H1 (cell line): ENCODE data around the gene NEDD4L. TPM values are rescaled to one million over a fixed set of nuclear protein-coding genes. Genes with fewer than 3 reads are reported as not detected.
A peak's percentile ranks its signal among the peaks of the same experiment; 100 is the strongest.

ENCODE experiments used
- CTCF ChIA-PET: fragments of 300-600 bp; sonication (Branson Sonifier 250); formaldehyde crosslinking; loops from one replicate; lab custom pipeline; 2021; ENCODE audit not compliant: partially characterized antibody; lab: Charles Lee
- POLR2A ChIA-PET: fragments of 300-600 bp; sonication (Branson Sonifier 250); formaldehyde crosslinking; loops from one replicate; lab custom pipeline; 2021; ENCODE audit warnings: inconsistent platforms; ENCODE audit not compliant: partially characterized antibody; lab: Charles Lee
- DNase-seq, 2 experiments: peaks; one replicate each; pipeline versions ENCODE4 v3.0.0 to v3.0.0-alpha.2; 2010 to 2022; ENCODE audit warnings: low spot score in 2 of 2, low read depth in 1 of 2, mixed read lengths in 1 of 2
- FAIRE-seq: peaks from 2 replicates; lab custom pipeline; 2011; peaks lifted over from hg19 to GRCh38; lab: Jason Lieb, UNC
- H2AFZ ChIP-seq: 2 replicates; pipeline ENCODE4 v1.8.1; 2012; ENCODE audit warnings: low read length, inconsistent platforms
- H2AK5ac ChIP-seq: 2 replicates; pipeline ENCODE4 v1.6.1; 2013; ENCODE audit warnings: low read depth, low read length
- H2BK120ac ChIP-seq: replicated peaks from 2 replicates; pipeline ENCODE3; 2013; ENCODE audit warnings: low read depth, low read length, inconsistent platforms
- H2BK12ac ChIP-seq: 2 replicates; pipeline ENCODE4 v1.6.1; 2013; ENCODE audit warnings: low read depth, low read length
- H2BK15ac ChIP-seq: 2 replicates; pipeline ENCODE4 v1.6.1; 2013; ENCODE audit warnings: low read length
- H2BK20ac ChIP-seq: 2 replicates; pipeline ENCODE4 v1.6.1; 2013; ENCODE audit warnings: low read length
- H2BK5ac ChIP-seq: 2 replicates; pipeline ENCODE4 v1.6.1; 2013; ENCODE audit warnings: low read depth, low read length
- H3K14ac ChIP-seq: 2 replicates; pipeline ENCODE4 v1.6.1; 2013; ENCODE audit warnings: inconsistent platforms; ENCODE audit not compliant: insufficient read length
- H3K18ac ChIP-seq: 2 replicates; pipeline ENCODE4 v1.6.1; 2013; ENCODE audit warnings: low read length; ENCODE audit errors: extremely low read depth
- H3K23ac ChIP-seq: 2 replicates; pipeline ENCODE4 v1.6.1; 2013; ENCODE audit warnings: inconsistent platforms; ENCODE audit not compliant: insufficient read length
- H3K23me2 ChIP-seq: 2 replicates; pipeline ENCODE4 v1.6.1; 2013; ENCODE audit warnings: low read depth, low read length
- H3K27ac ChIP-seq: 2 replicates; pipeline ENCODE4 v1.6.1; 2011; ENCODE audit warnings: low read depth, low read length, inconsistent platforms
- H3K27me3 ChIP-seq, 4 experiments: replicated peaks in 1 of 4; 1 replicate in 1 of 4; 2 replicates in 3 of 4; pipeline versions ENCODE4 v1.6.1 to v1.8.1; 2011 to 2013; ENCODE audit warnings: low read length in 3 of 4, mild to moderate bottlenecking in 3 of 4, inconsistent platforms in 2 of 4, mixed read lengths in 2 of 4, moderate library complexity in 1 of 4; ENCODE audit not compliant: control insufficient read depth in 3 of 4, insufficient read depth in 3 of 4; ENCODE audit errors: extremely low read depth in 1 of 4
- H3K36me3 ChIP-seq, 4 experiments: 2 replicates each; pipeline versions ENCODE4 v1.6.1 to v1.8.1; 2011 to 2013; ENCODE audit warnings: mild to moderate bottlenecking in 4 of 4, low read length in 3 of 4, moderate library complexity in 2 of 4, control low read depth in 1 of 4, inconsistent platforms in 1 of 4; ENCODE audit not compliant: insufficient read depth in 4 of 4, control insufficient read depth in 2 of 4
- H3K4ac ChIP-seq: replicated peaks from 2 replicates; pipeline ENCODE3; 2013; ENCODE audit warnings: low read length, low read depth, mixed read lengths, inconsistent platforms; ENCODE audit not compliant: insufficient read length
- H3K4me1 ChIP-seq, 4 experiments: replicated peaks in 1 of 4; 1 replicate in 1 of 4; 2 replicates in 3 of 4; pipeline versions ENCODE4 v1.6.1 to v1.8.1; 2011 to 2013; ENCODE audit warnings: low read length in 3 of 4, inconsistent platforms in 2 of 4, mixed read lengths in 1 of 4; ENCODE audit not compliant: insufficient read depth in 4 of 4, control insufficient read depth in 3 of 4
- H3K4me2 ChIP-seq, 2 experiments: 2 replicates each; pipeline versions ENCODE4 v1.6.1 to v1.8.1; 2011 to 2013; ENCODE audit warnings: low read depth in 2 of 2, low read length in 2 of 2, control low read depth in 1 of 2, inconsistent platforms in 1 of 2, mild to moderate bottlenecking in 1 of 2; ENCODE audit not compliant: insufficient read depth in 1 of 2
- H3K4me3 ChIP-seq, 4 experiments: fragments of 200-600, 300-600 bp in 1 of 4; sonication (generic), shearing (Covaris generic), sonication (Bioruptor Twin) in 1 of 4; 2 replicates each; pipeline versions ENCODE4 v1.5.1 to v1.8.1; 2011 to 2016; ENCODE audit warnings: low read length in 4 of 4, low read depth in 3 of 4, control low read depth in 2 of 4, inconsistent platforms in 2 of 4, mild to moderate bottlenecking in 2 of 4, mixed read lengths in 1 of 4, moderate library complexity in 1 of 4; ENCODE audit not compliant: insufficient read depth in 2 of 4; ENCODE audit errors: extremely low read depth in 1 of 4
- H3K56ac ChIP-seq: replicated peaks from 2 replicates; pipeline ENCODE3; 2013; ENCODE audit warnings: low read depth, mild to moderate bottlenecking, mixed read lengths, low read length, inconsistent platforms; ENCODE audit not compliant: insufficient read length
- H3K79me1 ChIP-seq: 2 replicates; pipeline ENCODE4 v1.6.1; 2013; ENCODE audit warnings: low read depth, low read length, control low read depth
- H3K79me2 ChIP-seq, 2 experiments: 2 replicates each; pipeline versions ENCODE4 v1.6.1 to v1.8.1; 2012 to 2013; ENCODE audit warnings: low read length in 2 of 2, mild to moderate bottlenecking in 2 of 2, inconsistent platforms in 1 of 2; ENCODE audit not compliant: insufficient read depth in 2 of 2, control insufficient read depth in 1 of 2
- H3K9ac ChIP-seq, 4 experiments: replicated peaks in 1 of 4; 1 replicate in 1 of 4; 2 replicates in 3 of 4; pipeline versions ENCODE4 v1.6.1 to v1.8.1; 2011 to 2013; ENCODE audit warnings: low read depth in 3 of 4, low read length in 3 of 4, control low read depth in 2 of 4, mild to moderate bottlenecking in 2 of 4, moderate library complexity in 2 of 4, inconsistent platforms in 1 of 4; ENCODE audit errors: extremely low read depth in 1 of 4
- H3K9me3 ChIP-seq, 2 experiments: 2 replicates each; pipeline versions ENCODE4 v1.6.1 to v1.8.1; 2012 to 2013; ENCODE audit warnings: mild to moderate bottlenecking in 2 of 2, moderate library complexity in 2 of 2, control low read depth in 1 of 2, inconsistent platforms in 1 of 2, low read depth in 1 of 2, low read length in 1 of 2, mixed read lengths in 1 of 2; ENCODE audit not compliant: insufficient read depth in 2 of 2
- H4K20me1 ChIP-seq, 2 experiments: replicated peaks in 1 of 2; 2 replicates each; pipeline versions ENCODE3 to v1.8.1; 2011 to 2013; ENCODE audit warnings: inconsistent platforms in 2 of 2, low read length in 2 of 2, mild to moderate bottlenecking in 1 of 2; ENCODE audit not compliant: insufficient read depth in 2 of 2, control insufficient read depth in 1 of 2
- H4K5ac ChIP-seq: 2 replicates; pipeline ENCODE4 v1.6.1; 2013; ENCODE audit warnings: low read length, low read depth, mixed read lengths, inconsistent platforms; ENCODE audit not compliant: insufficient read length
- H4K8ac ChIP-seq: 2 replicates; pipeline ENCODE4 v1.8.0; 2013; ENCODE audit warnings: mild to moderate bottlenecking, moderate library complexity, low read length, inconsistent platforms; ENCODE audit not compliant: insufficient read depth; ENCODE audit errors: extremely low read depth
- H4K91ac ChIP-seq: replicated peaks from 2 replicates; pipeline ENCODE3; 2013; ENCODE audit warnings: low read length, mixed read lengths, inconsistent platforms; ENCODE audit not compliant: insufficient read length
- BRCA1 ChIP-seq: IDR thresholded peaks from 2 replicates; pipeline ENCODE4 v1.6.1; 2012; ENCODE audit warnings: low read depth, low read length, improper control_type of control experiment
- E2F6 ChIP-seq: IDR thresholded peaks from 2 replicates; pipeline ENCODE4 v1.6.1; 2012; ENCODE audit warnings: inconsistent platforms
- FOSL1 ChIP-seq: IDR thresholded peaks from 2 replicates; pipeline ENCODE4 v1.6.1; 2011; ENCODE audit warnings: mild to moderate bottlenecking, low read depth, low read length, moderate library complexity; ENCODE audit not compliant: insufficient read depth
- NRF1 ChIP-seq: IDR thresholded peaks from 2 replicates; pipeline ENCODE4 v1.6.1; 2011; ENCODE audit warnings: mild to moderate bottlenecking, low read depth, low read length, improper control_type of control experiment
- RNF2 ChIP-seq: fragments of 200-900, 300-1000 bp; sonication (generic); IDR thresholded peaks from 2 replicates; pipeline ENCODE4 v1.7.1; 2016; ENCODE audit warnings: borderline replicate concordance, low read depth, mild to moderate bottlenecking, antibody characterized with exemption, low read length; ENCODE audit not compliant: poor library complexity, severe bottlenecking; ENCODE audit errors: missing control alignments
- WGBS, 2 experiments: shearing (Covaris generic) in 1 of 2; methylation state at CpG; one replicate each; pipeline versions ENCODE4 v1.1.6 to v1.1.7; 2013 to 2015; ENCODE audit warnings: low lambda C conversion rate in 2 of 2, mixed read lengths in 2 of 2, inconsistent platforms in 1 of 2, low coverage in 1 of 2, missing lambda C conversion rate in 1 of 2; ENCODE audit not compliant: insufficient replicate concordance in 2 of 2, insufficient coverage in 1 of 2, insufficient read length in 1 of 2; ENCODE audit errors: extremely low coverage in 1 of 2, missing lambda C conversion rate in 1 of 2; 5-methylcytosine and 5-hydroxymethylcytosine counted together
- polyA plus RNA-seq, 7 experiments: library from polyadenylated mRNA; depleted of rRNA in 3 of 7; stranded (reverse) in 5 of 7; unstranded in 2 of 7; fragments of >200 nt in 5 of 7; fragments of 200-250 nt in 2 of 7; gene quantifications; 1 replicate in 5 of 7; 2 replicates in 1 of 7; 4 replicates in 1 of 7; pipeline versions ENCODE4 v1.2.1 to v1.2.3, GENCODE V29; 2011 to 2013; ENCODE audit warnings: missing spikeins in 2 of 7, mixed read lengths in 2 of 7
- total RNA-seq: library from RNA; stranded (reverse); fragmentation: NEBNext Ultra II Directional; extraction: Animal tissue kit (Norgen Biotek cat#: 25700); gene quantifications from 2 replicates; pipeline ENCODE4 v1.2.1, GENCODE V29; 2021
- TF ChIP-seq, protein P1 (sequence below): IDR thresholded peaks from 2 replicates; pipeline ENCODE4 v1.6.1; 2011; ENCODE audit warnings: low read length, improper control_type of control experiment

NEDD4L gene
- total and polyA plus RNA-seq, 2 of the 8 experiments (the other 6 are each of a cell fraction or from before 2014, with no cell fraction given): 37.3 to 69.8 TPM

- peaks cover 0 to 57% of the 10 kb centered on the region in 2 experiments; a peak in 3 of 4 replicates for H3K79me2 ChIP-seq
- no peak overlapping the region for H3K14ac ChIP-seq
- H3K9ac ChIP-seq: no peak overlapping the region
- no peak for TF ChIP-seq E2F6
- TF ChIP-seq, protein P1, sequence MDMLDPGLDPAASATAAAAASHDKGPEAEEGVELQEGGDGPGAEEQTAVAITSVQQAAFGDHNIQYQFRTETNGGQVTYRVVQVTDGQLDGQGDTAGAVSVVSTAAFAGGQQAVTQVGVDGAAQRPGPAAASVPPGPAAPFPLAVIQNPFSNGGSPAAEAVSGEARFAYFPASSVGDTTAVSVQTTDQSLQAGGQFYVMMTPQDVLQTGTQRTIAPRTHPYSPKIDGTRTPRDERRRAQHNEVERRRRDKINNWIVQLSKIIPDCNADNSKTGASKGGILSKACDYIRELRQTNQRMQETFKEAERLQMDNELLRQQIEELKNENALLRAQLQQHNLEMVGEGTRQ: no peak
- no peak for TF ChIP-seq RNF2
- TF ChIP-seq BRCA1: no peak
- TF ChIP-seq FOSL1: no peak
- TF ChIP-seq NRF1: no peak
- TF ChIP-seq, all 59 proteins: peak for 0
- Histone ChIP-seq H3K4me3 (no peak overlapping the region; a peak in 1 of 8 replicates), H3K36me3 (no peaks in the 10 kb centered on the region), H3K4me1 (peaks cover 0 to 16% (median 5%) of the 10 kb centered on the region in 4 experiments; a peak in 6 of 7 replicates), H4K8ac (no peak overlapping the region), H3K56ac (no peak overlapping the region), H2BK12ac (no peak overlapping the region), H4K20me1 (peaks cover under 1 to 5% of the 10 kb centered on the region in 2 experiments), H3K18ac (peak overlapping the region; percentile 62; the same call in 1 of the 2 replicates), H2BK15ac (no peak overlapping the region), H3K23ac (no peak overlapping the region), H3K23me2 (no peaks in the 10 kb centered on the region), H3K4me2 (no peak overlapping the region), H2BK20ac (no peak overlapping the region), H3K27me3 (no peaks in the 10 kb centered on the region), H2BK5ac (no peak overlapping the region), H2BK120ac (no peak overlapping the region), H3K4ac (no peak overlapping the region), H2AFZ (no peak overlapping the region), H4K5ac (no peak overlapping the region), H3K27ac (no peak overlapping the region), H3K79me1 (peaks cover 17% of the 10 kb centered on the region), H3K9me3 (no peaks in the 10 kb centered on the region), H2AK5ac (peak overlapping the region; percentile 29; the same call in 1 of the 2 replicates), H4K91ac (no peak overlapping the region)
- FAIRE-seq: no peak
- no peak for DNase-seq
- ChIA-PET CTCF (interaction anchor here (1.0 to 5.0 kb wide), 10 partner anchors 8 to 235 kb away, joined by 3 to 47 read pairs (median 4); partner anchors contain the start of gene NEDD4L), POLR2A (interaction anchor here (0.8 to 1.6 kb wide), 3 partner anchors 9 to 71 kb away, joined by 3 to 5 read pairs (median 4); no protein-coding TSS in a partner anchor)
- WGBS, 2 experiments: 96% methylated on average over 4 of the region's 4 CpGs; no CpG with 5 or more reads in 1 of the 2 experiments
These were observed 72.8 kb downstream of the NEDD4L start for GRCh38 chr18:58116818-58117217.
